ENCODE results near the gene JPT2. TPM values are rescaled to one million over a fixed set of nuclear protein-coding genes. Genes with fewer than 3 reads are reported as not detected.

Gene JPT2
- total and polyA plus RNA-seq, 2 experiments from 2014 or later = 43.8 to 139 TPM

DNA sequence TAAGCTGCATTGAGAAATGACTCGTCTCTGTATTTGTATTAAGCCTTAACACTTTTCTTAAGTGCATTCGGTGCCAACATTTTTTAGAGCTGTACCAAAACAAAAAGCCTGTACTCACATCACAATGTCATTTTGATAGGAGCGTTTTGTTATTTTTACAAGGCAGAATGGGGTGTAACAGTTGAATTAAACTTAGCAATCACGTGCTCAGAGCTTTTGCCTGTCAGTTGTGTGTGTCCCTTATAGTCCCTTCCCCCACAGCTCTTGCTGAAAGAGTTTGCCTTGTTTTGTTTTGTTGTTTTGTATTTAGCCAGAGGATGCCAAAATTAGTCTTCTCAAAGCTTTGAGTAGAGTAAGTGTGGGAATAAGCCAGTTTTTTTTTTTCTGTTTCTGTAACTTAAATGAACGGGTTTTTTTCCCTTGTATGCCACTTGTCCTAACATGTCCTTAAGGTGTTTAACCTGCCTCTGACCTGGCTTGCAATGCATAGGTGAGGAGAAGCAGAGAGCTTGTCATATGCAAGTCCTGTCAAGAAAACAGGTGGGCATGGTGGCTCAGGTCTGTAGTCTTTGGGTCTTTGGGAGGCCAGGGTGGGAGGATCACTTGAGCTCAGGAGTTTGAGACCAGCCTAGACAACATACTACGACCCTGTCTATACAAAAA is 23.3 kb downstream of the JPT2 start:
- H3K4me2 ChIP-seq = no peak overlapping the region
- H3K4me1 ChIP-seq (ENCODE audit: insufficient read depth) = peaks cover 7% of the 10 kb centered on the region
- DNase-seq (ENCODE audit: low spot score) (no peak), ATAC-seq (no peak)
- peaks cover 8% of the 10 kb centered on the region for H3K79me2 ChIP-seq (replicated peaks; ENCODE audit: insufficient read depth)
- Mint-ChIP-seq H3K4me1 (peaks cover 9% of the 10 kb centered on the region), H3K9me3 (no peaks in the 10 kb centered on the region), H3K27ac (peak overlapping the region; percentile 36; the same call in 1 of the 2 replicates), H3K36me3 (ENCODE audit: low read depth) (peaks cover 71% of the 10 kb centered on the region), H3K27me3 (ENCODE audit: insufficient read depth, low read depth, poor library complexity) (peaks cover 14% of the 10 kb centered on the region), H3K4me3 (no peak overlapping the region)
- no peaks in the 10 kb centered on the region for H3K27me3 ChIP-seq (ENCODE audit: insufficient read depth)
- H4K20me1 ChIP-seq (replicated peaks; ENCODE audit: insufficient read depth) = peaks cover 49% of the 10 kb centered on the region
- H3K27ac ChIP-seq (ENCODE audit: low read depth) = no peak overlapping the region
- no peaks in the 10 kb centered on the region for H3K9me2 ChIP-seq (ENCODE audit: insufficient read depth)
- no peak overlapping the region for H3K4me3 ChIP-seq
- H3F3A ChIP-seq (replicated peaks; ENCODE audit: low read depth) = peaks cover 26% of the 10 kb centered on the region
- TF ChIP-seq EZH2 (IDR thresholded peaks at IDR 0.05; ENCODE audit: low read depth, unreplicated experiment) (no peak), POLR2AphosphoS5 (IDR thresholded peaks at IDR 0.05; ENCODE audit: low read depth) (no peak), EZH2phosphoT487 (IDR thresholded peaks at IDR 0.05; ENCODE audit: unreplicated experiment) (no peak), ZNF331 (CRISPR knock-in tag; IDR thresholded peaks at IDR 0.05; ENCODE audit: low read depth) (no peak), CREB1 (CRISPR knock-in tag; IDR thresholded peaks at IDR 0.05; ENCODE audit: low read depth) (no peak), STAT1 (IDR thresholded peaks at IDR 0.05; ENCODE audit: unreplicated experiment) (no peak), ZNF114 (CRISPR knock-in tag; IDR thresholded peaks at IDR 0.05) (no peak), NANOG (IDR thresholded peaks at IDR 0.05; ENCODE audit: borderline replicate concordance) (no peak), JUNB (IDR thresholded peaks at IDR 0.05; ENCODE audit: unreplicated experiment) (no peak)
- TF ChIP-seq, protein P1, sequence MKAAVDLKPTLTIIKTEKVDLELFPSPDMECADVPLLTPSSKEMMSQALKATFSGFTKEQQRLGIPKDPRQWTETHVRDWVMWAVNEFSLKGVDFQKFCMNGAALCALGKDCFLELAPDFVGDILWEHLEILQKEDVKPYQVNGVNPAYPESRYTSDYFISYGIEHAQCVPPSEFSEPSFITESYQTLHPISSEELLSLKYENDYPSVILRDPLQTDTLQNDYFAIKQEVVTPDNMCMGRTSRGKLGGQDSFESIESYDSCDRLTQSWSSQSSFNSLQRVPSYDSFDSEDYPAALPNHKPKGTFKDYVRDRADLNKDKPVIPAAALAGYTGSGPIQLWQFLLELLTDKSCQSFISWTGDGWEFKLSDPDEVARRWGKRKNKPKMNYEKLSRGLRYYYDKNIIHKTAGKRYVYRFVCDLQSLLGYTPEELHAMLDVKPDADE (IDR thresholded peaks at IDR 0.05) = no peak
- TF ChIP-seq, protein P2, sequence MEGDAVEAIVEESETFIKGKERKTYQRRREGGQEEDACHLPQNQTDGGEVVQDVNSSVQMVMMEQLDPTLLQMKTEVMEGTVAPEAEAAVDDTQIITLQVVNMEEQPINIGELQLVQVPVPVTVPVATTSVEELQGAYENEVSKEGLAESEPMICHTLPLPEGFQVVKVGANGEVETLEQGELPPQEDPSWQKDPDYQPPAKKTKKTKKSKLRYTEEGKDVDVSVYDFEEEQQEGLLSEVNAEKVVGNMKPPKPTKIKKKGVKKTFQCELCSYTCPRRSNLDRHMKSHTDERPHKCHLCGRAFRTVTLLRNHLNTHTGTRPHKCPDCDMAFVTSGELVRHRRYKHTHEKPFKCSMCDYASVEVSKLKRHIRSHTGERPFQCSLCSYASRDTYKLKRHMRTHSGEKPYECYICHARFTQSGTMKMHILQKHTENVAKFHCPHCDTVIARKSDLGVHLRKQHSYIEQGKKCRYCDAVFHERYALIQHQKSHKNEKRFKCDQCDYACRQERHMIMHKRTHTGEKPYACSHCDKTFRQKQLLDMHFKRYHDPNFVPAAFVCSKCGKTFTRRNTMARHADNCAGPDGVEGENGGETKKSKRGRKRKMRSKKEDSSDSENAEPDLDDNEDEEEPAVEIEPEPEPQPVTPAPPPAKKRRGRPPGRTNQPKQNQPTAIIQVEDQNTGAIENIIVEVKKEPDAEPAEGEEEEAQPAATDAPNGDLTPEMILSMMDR (conservative IDR thresholded peaks at IDR 0.05; ENCODE audit: low read depth in 2 of 2) = no peak
- TF ChIP-seq, protein P3, sequence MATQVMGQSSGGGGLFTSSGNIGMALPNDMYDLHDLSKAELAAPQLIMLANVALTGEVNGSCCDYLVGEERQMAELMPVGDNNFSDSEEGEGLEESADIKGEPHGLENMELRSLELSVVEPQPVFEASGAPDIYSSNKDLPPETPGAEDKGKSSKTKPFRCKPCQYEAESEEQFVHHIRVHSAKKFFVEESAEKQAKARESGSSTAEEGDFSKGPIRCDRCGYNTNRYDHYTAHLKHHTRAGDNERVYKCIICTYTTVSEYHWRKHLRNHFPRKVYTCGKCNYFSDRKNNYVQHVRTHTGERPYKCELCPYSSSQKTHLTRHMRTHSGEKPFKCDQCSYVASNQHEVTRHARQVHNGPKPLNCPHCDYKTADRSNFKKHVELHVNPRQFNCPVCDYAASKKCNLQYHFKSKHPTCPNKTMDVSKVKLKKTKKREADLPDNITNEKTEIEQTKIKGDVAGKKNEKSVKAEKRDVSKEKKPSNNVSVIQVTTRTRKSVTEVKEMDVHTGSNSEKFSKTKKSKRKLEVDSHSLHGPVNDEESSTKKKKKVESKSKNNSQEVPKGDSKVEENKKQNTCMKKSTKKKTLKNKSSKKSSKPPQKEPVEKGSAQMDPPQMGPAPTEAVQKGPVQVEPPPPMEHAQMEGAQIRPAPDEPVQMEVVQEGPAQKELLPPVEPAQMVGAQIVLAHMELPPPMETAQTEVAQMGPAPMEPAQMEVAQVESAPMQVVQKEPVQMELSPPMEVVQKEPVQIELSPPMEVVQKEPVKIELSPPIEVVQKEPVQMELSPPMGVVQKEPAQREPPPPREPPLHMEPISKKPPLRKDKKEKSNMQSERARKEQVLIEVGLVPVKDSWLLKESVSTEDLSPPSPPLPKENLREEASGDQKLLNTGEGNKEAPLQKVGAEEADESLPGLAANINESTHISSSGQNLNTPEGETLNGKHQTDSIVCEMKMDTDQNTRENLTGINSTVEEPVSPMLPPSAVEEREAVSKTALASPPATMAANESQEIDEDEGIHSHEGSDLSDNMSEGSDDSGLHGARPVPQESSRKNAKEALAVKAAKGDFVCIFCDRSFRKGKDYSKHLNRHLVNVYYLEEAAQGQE (IDR thresholded peaks at IDR 0.05; ENCODE audit: unreplicated experiment) = no peak
- TF ChIP-seq, protein P4, sequence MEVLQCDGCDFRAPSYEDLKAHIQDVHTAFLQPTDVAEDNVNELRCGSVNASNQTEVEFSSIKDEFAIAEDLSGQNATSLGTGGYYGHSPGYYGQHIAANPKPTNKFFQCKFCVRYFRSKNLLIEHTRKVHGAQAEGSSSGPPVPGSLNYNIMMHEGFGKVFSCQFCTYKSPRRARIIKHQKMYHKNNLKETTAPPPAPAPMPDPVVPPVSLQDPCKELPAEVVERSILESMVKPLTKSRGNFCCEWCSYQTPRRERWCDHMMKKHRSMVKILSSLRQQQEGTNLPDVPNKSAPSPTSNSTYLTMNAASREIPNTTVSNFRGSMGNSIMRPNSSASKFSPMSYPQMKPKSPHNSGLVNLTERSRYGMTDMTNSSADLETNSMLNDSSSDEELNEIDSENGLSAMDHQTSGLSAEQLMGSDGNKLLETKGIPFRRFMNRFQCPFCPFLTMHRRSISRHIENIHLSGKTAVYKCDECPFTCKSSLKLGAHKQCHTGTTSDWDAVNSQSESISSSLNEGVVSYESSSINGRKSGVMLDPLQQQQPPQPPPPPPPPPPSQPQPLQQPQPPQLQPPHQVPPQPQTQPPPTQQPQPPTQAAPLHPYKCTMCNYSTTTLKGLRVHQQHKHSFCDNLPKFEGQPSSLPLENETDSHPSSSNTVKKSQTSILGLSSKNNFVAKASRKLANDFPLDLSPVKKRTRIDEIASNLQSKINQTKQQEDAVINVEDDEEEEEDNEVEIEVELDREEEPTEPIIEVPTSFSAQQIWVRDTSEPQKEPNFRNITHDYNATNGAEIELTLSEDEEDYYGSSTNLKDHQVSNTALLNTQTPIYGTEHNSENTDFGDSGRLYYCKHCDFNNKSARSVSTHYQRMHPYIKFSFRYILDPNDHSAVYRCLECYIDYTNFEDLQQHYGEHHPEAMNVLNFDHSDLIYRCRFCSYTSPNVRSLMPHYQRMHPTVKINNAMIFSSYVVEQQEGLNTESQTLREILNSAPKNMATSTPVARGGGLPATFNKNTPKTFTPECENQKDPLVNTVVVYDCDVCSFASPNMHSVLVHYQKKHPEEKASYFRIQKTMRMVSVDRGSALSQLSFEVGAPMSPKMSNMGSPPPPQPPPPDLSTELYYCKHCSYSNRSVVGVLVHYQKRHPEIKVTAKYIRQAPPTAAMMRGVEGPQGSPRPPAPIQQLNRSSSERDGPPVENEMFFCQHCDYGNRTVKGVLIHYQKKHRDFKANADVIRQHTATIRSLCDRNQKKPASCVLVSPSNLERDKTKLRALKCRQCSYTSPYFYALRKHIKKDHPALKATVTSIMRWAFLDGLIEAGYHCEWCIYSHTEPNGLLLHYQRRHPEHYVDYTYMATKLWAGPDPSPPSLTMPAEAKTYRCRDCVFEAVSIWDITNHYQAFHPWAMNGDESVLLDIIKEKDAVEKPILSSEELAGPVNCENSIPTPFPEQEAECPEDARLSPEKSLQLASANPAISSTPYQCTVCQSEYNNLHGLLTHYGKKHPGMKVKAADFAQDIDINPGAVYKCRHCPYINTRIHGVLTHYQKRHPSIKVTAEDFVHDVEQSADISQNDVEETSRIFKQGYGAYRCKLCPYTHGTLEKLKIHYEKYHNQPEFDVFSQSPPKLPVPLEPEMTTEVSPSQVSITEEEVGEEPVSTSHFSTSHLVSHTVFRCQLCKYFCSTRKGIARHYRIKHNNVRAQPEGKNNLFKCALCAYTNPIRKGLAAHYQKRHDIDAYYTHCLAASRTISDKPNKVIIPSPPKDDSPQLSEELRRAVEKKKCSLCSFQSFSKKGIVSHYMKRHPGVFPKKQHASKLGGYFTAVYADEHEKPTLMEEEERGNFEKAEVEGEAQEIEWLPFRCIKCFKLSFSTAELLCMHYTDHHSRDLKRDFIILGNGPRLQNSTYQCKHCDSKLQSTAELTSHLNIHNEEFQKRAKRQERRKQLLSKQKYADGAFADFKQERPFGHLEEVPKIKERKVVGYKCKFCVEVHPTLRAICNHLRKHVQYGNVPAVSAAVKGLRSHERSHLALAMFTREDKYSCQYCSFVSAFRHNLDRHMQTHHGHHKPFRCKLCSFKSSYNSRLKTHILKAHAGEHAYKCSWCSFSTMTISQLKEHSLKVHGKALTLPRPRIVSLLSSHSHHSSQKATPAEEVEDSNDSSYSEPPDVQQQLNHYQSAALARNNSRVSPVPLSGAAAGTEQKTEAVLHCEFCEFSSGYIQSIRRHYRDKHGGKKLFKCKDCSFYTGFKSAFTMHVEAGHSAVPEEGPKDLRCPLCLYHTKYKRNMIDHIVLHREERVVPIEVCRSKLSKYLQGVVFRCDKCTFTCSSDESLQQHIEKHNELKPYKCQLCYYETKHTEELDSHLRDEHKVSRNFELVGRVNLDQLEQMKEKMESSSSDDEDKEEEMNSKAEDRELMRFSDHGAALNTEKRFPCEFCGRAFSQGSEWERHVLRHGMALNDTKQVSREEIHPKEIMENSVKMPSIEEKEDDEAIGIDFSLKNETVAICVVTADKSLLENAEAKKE (CRISPR knock-in tag; IDR thresholded peaks at IDR 0.05) = no peak
- peaks cover 32% of the 10 kb centered on the region for H3K36me3 ChIP-seq (ENCODE audit: insufficient read depth)
- no peak overlapping the region for H2AFZ ChIP-seq
